Left lung (tissue), 10 donors: Measurements from ENCODE around the gene JAKMIP1. TPM values are rescaled to one million over a fixed set of nuclear protein-coding genes. Genes with fewer than 3 reads are reported as not detected.

Experiments used
- ATAC-seq: fragments of 200-7000 bp; cut with Tn5 transposase; one replicate; pipeline ENCODE4 v1.9.1; 2020; ENCODE audit warnings: moderate library complexity
- DNase-seq, 4 donors: peaks; one replicate each; pipeline ENCODE4 v3.0.0-alpha.2; 2013 to 2020
- H3K27ac ChIP-seq, 2 donors: fragments of 200-600 bp; sonication (generic) in 1 of 2; one replicate each; pipeline versions ENCODE4 v1.5.0 to v1.8.0; 2020 to 2021
- H3K27me3 ChIP-seq, 2 donors: fragments of 200-600 bp; sonication (generic) in 1 of 2; one replicate each; pipeline versions ENCODE4 v1.5.0 to v1.8.0; 2020 to 2021
- H3K36me3 ChIP-seq, 2 donors: fragments of 200-600 bp; sonication (generic) in 1 of 2; one replicate each; pipeline versions ENCODE4 v1.5.0 to v1.8.0; 2020 to 2021
- H3K4me1 ChIP-seq, 2 donors: fragments of 200-600 bp; one replicate each; pipeline ENCODE4 v1.8.0; 2021
- H3K4me3 ChIP-seq, 2 donors: fragments of 200-600 bp; sonication (generic) in 1 of 2; one replicate each; pipeline versions ENCODE4 v1.5.0 to v1.8.0; 2020 to 2021; ENCODE audit warnings: mild to moderate bottlenecking in 1 of 2
- H3K9me3 ChIP-seq, 2 donors: fragments of 200-600 bp; sonication (generic) in 1 of 2; one replicate each; pipeline versions ENCODE4 v1.5.0 to v1.8.0; 2020 to 2021
- CTCF ChIP-seq, 2 donors: fragments of 200-600 bp; sonication (generic) in 1 of 2; IDR thresholded peaks; one replicate each; pipeline versions ENCODE4 v1.5.0 to v1.8.0; 2021; ENCODE audit warnings: antibody characterized with exemption in 2 of 2
- intact Hi-C, 2 donors: fragments of 100-400 bp; cut with DNase I; formaldehyde crosslinking; loops; one replicate each; pipeline versions ENCODE4 v1.11.2 to v1.14.2; 2022
- polyA plus RNA-seq, 6 donors: library from polyadenylated mRNA; unstranded; fragments of 120-200 nt; gene quantifications; one replicate each; pipeline ENCODE4 v1.2.1, GENCODE V29; 2013; ENCODE audit not compliant: insufficient read length in 6 of 6
- total RNA-seq, 2 donors: library from RNA; stranded (reverse); fragmentation: NEBNext Ultra II Directional; extraction: Animal tissue kit (Norgen Biotek cat#: 25700); gene quantifications; one replicate each; pipeline ENCODE4 v1.2.1, GENCODE V29; 2021
- donor health status: DM: no; HTN: yes; CAD: no.
- donor health status: DM: no; HTN: no; CAD: no.

JAKMIP1 gene
- total and polyA plus RNA-seq, 8 donors = 0.13 to 0.79 (median 0.21) TPM; not detected in 1

DNA sequence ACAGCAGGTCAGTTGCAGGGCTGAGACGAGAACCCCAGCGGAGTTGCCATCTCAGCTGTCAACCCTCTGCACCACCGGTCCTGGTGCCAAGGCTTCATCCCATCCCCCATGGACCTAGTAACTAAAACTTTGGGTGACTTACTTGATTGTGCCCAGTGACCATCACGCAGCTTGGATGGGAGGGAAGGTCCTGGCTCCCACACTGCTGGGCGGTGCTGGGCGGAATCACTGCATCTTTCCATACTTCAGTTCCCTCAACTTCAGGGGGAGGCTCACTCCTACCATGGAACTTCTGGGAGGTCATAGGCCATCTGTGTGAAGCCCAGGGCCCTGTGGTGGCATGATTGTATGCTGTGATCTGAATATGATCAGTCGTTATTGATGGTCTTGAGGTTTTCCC is 26.2 kb upstream of the JAKMIP1 start:
- DNase-seq = no peak
- H3K4me3 ChIP-seq = no peak overlapping the region
- TF ChIP-seq CTCF (IDR thresholded peaks at IDR 0.05) = no peak
- H3K36me3 ChIP-seq = no peaks in the 10 kb centered on the region
- H3K27ac ChIP-seq = no peak overlapping the region
- peaks cover 0 to 4% of the 10 kb centered on the region in 2 donors for H3K9me3 ChIP-seq
- no peak for ATAC-seq
- intact Hi-C loops = no loop called here
- no peaks in the 10 kb centered on the region for H3K4me1 ChIP-seq
- H3K27me3 ChIP-seq = peaks cover 16 to 56% of the 10 kb centered on the region in 2 donors

DNA sequence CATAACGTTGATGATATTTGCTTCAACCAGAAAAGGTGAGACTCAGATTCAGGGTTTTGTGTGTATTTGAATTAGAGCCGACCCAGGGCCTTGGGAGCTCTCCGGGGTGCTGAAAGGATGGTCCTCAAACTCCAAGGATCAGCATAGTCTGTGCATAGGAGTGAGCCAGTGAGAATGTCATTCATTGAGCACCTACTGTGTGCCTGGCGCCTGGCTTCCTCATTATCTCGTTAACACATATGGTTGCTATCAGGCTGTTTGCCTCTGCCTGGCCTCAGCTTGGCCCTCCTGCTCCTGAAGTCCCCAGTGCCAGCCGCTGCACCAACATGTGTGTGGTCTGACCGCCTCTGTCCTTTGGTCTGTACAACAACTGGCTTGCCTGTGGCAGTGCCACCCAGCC is 25.1 kb upstream of the JAKMIP1 start:
- H3K27ac ChIP-seq = no peak overlapping the region
- peaks cover 0 to 4% of the 10 kb centered on the region in 2 donors for H3K9me3 ChIP-seq
- peaks cover 26 to 66% of the 10 kb centered on the region in 2 donors for H3K27me3 ChIP-seq
- DNase-seq (peak in 1 of 4 donors; percentile 22), ATAC-seq (peak; percentile 44)
- intact Hi-C loops = no loop called here
- no peak overlapping the region for H3K4me3 ChIP-seq
- TF ChIP-seq CTCF (IDR thresholded peaks at IDR 0.05) = no peak
- H3K36me3 ChIP-seq = no peaks in the 10 kb centered on the region
- no peaks in the 10 kb centered on the region for H3K4me1 ChIP-seq

DNA sequence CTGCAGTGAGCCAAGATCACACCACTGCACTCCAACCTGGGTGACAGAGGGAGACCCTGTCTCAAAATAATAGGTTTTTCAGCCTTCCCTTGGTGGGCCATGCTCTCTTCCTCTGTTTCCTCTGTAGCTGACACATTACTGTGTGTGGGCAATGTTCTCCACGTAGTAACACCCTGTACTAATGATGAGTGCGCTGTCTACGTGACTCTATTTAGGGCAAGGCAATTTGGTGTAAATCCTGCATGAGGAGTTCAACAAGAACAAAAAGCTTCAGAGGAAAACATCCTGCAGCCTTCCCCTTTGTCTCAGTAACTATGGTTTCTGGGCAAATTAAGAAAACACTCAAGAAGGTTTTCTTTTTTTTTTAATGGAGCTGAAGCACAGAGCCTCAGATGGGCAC is 24.4 kb upstream of the JAKMIP1 start:
- peaks cover 31 to 73% of the 10 kb centered on the region in 2 donors for H3K27me3 ChIP-seq
- no peak for ATAC-seq

GRCh38 chr4:6222761-6223292 is 22.5 kb upstream of the JAKMIP1 start:
- Histone ChIP-seq H3K27me3 (peaks cover 31 to 87% of the 10 kb centered on the region in 2 donors), H3K4me1 (no peaks in the 10 kb centered on the region), H3K9me3 (peaks cover 0 to 4% of the 10 kb centered on the region in 2 donors), H3K27ac (no peak overlapping the region), H3K36me3 (no peaks in the 10 kb centered on the region), H3K4me3 (no peak overlapping the region)
- intact Hi-C loops = no loop called here
- DNase-seq (no peak), ATAC-seq (no peak)
- TF ChIP-seq CTCF (IDR thresholded peaks at IDR 0.05) = no peak

More for the DNA sequence above, 24.4 kb upstream of the JAKMIP1 start:
- H3K4me3 ChIP-seq = no peak overlapping the region
- H3K4me1 ChIP-seq = no peaks in the 10 kb centered on the region
- no peak for DNase-seq
- no peak for TF ChIP-seq CTCF (IDR thresholded peaks at IDR 0.05)
- H3K36me3 ChIP-seq = no peaks in the 10 kb centered on the region
- no peak overlapping the region for H3K27ac ChIP-seq
- intact Hi-C loops = no loop called here
- peaks cover 0 to 4% of the 10 kb centered on the region in 2 donors for H3K9me3 ChIP-seq

DNA sequence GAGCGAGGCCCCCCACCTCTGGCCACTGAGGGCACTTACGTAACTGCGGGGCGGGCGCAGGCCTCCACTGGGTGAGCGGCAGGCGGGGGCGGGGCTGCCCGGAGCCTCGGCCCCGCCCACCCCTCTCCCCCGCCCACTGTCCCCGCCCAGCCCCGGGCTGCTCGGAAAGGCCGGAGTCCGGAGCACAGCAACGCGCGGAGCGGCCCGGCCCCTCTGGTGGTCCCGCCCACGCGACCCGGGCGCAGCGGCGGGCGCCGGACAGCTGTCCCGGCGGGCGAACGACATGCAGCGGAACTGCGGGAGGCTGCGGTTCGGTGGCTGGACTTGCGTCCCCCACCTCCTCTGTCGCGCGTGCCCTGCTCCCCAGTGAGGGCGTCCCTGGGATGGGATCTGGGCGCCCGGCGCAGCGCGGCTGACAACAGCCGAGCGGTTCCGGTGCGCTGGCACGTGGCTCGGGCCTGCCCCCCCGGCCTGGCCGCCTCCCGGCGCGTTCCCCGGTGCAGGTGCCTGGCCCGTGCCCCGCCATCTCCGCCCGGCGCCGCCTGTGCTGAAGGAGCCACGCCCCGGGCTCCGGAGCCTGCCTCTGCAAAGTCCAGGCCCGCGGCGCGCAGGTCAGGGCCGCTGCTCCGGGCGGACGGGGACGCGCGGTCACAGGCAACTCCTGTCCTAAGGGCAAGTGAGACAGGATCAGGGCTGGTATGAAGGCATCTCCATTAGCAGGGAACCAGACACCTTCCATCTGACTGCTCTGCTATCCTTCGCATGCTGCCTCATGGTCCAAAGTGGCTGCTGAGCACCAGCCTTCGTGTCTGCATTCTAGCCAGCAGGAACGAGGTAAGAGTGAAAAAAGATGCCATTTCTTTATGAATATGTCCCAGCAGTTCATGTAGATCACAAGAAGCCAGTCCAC is 21.8 kb upstream of the JAKMIP1 start:
- Histone ChIP-seq H3K27me3 (peaks cover 31 to 83% of the 10 kb centered on the region in 2 donors), H3K27ac (no peak overlapping the region), H3K9me3 (peaks cover 0 to 4% of the 10 kb centered on the region in 2 donors), H3K4me3 (peak overlapping the region in 1 of 2 donors; percentile 11), H3K36me3 (no peaks in the 10 kb centered on the region), H3K4me1 (no peaks in the 10 kb centered on the region)
- no peak for DNase-seq
- intact Hi-C loops = no loop called here
- peak; percentile 90 for ATAC-seq
- TF ChIP-seq CTCF (IDR thresholded peaks at IDR 0.05) = no peak
